HFF-Myc (cell line): ENCODE data around the gene PPIL4.

ENCODE experiments used
- DNase-seq: peaks from one replicate; pipeline ENCODE4 v3.0.0-alpha.2; 2011; ENCODE audit warnings: low read depth; ENCODE audit errors: extremely low read depth
- H3K4me3 ChIP-seq: replicated peaks from 2 replicates; pipeline ENCODE4 v1.5.1; 2011; ENCODE audit warnings: low read depth, mild to moderate bottlenecking, control low read depth, low read length
- TF ChIP-seq, protein P1 (sequence below): IDR thresholded peaks from 2 replicates; pipeline ENCODE4 v1.5.1; 2012; ENCODE audit warnings: mild to moderate bottlenecking, low read depth, low read length, control low read depth; ENCODE audit errors: missing control alignments

The PPIL4 gene

DNA sequence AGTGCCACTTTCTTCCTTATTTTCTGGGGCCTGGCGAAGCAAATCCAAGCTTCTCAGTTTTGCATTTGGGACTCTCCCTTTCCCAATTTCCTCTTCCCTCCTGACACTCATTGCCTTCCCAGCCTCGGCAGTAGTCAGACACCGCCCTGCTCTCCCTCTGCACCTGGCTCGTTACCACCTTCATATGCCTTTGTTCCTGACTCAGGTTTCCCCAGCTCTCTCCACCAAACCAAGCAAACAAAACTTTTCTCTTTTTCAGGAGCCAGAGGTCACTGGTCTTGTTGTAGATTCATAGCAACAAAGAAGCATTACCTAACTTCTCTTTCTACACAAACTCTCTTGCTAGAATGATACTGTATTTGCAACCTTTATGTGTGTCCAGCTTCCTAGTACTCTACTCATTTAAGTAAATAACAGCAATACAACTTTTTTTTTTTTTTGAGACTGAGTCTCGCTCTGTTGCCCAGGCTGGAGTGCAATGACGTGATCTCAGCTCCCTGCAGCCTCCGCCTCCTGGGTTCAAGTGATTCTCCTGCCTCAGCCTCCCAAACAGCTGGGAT lies 52.0 kb downstream of the PPIL4 start:
- no peak overlapping the region for H3K4me3 ChIP-seq
- DNase-seq = no peak
- TF ChIP-seq, protein P1, sequence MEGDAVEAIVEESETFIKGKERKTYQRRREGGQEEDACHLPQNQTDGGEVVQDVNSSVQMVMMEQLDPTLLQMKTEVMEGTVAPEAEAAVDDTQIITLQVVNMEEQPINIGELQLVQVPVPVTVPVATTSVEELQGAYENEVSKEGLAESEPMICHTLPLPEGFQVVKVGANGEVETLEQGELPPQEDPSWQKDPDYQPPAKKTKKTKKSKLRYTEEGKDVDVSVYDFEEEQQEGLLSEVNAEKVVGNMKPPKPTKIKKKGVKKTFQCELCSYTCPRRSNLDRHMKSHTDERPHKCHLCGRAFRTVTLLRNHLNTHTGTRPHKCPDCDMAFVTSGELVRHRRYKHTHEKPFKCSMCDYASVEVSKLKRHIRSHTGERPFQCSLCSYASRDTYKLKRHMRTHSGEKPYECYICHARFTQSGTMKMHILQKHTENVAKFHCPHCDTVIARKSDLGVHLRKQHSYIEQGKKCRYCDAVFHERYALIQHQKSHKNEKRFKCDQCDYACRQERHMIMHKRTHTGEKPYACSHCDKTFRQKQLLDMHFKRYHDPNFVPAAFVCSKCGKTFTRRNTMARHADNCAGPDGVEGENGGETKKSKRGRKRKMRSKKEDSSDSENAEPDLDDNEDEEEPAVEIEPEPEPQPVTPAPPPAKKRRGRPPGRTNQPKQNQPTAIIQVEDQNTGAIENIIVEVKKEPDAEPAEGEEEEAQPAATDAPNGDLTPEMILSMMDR = no peak

- H3K4me3 ChIP-seq = no peak overlapping the region
- TF ChIP-seq, protein P1 = no peak
- no peak for DNase-seq
These were observed 53.0 kb downstream of the PPIL4 start for GRCh38 chr6:149492798-149493343.

DNA sequence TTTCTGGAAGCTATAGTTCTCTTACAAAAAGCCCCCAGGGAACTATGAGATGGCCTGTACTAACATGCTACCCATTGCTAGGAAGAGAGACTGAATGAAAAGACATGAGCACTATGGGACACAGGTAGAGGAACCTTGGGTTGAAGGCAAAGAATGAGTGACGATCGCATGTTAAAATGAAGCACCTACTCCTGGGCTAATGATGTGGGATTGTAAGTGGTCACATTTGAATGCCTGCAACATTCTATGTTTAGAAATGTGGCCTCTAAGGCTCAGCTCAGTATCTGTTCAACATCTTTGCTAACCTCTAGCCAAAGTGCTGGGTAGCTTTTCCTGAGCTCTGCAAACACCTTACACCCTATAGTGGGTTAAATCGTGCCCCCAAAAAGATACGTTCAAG lies 55.9 kb downstream of the PPIL4 start:
- no peak overlapping the region for H3K4me3 ChIP-seq
- DNase-seq = no peak
- TF ChIP-seq, protein P1 = no peak

- TF ChIP-seq, protein P1 = no peak
- H3K4me3 ChIP-seq = no peak overlapping the region
- DNase-seq = no peak
These were observed 57.0 kb downstream of the PPIL4 start for GRCh38 chr6:149488815-149489214.

DNA sequence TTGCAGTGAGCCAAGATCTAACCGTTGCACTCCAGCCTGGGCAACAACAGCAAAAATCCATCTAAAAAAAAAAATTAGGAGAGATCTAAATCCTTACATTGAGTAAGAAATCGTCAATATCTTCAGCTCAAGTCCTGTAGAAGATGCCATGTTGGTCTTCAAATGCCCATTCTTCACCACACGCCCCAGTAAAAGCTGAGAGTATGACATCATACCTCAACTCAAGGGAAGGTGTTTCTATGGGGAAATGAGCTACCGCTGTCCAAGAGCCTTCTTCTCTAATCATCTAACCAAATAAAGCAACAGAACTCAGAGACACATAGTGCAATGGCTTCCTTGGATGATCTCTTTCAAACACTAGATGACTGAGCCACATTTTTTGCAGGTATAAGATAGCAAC lies 58.5 kb downstream of the PPIL4 start:
- no peak overlapping the region for H3K4me3 ChIP-seq
- TF ChIP-seq, protein P1 = no peak
- no peak for DNase-seq

DNA sequence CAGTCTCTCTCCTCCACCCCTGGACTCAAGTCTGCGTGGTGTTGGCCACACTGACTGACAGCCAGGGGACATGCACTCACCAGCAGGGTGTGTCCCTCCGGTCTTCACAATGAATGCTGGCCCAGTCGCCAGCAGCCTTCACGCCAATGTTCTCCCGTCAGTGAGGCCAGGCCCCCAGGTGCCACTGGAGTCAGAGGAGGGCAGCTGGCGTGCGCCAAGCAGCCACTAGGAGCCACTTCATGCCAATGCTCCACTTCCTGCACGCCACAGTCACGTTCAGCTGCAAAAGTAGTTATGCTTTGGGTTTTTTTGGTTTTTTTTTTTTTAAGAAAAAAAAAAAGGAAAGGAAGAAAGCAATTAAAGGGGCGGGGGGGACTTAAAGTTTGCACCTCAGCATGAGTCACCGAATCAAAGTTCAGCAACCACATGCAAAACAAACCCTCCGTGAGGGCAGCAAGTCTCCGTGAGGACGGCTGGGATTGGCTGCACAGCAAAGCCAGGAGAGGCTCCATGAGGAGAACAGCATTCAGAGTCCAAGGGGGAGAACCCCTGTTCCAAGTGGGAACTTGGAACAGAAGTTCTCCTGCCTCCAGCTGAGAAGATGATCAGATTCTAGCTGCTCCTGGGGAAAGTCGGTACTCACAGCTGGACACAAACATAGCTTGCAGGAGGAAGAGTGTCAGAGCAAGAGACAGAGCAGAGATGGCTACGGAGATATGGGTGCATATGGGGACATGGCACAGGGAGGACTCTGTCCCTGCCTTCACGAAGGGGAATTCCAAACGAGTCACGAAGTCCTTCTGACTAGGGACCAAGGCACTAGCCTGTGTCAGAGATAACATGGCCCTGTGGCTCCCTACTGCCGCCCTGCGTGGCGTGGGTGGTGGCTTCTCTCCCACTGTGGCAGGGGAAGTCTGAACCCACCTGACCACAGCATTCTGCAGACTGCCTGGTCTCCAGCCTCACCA lies 60.8 kb downstream of the PPIL4 start, which contains the start of gene ZC3H12D:
Gene ZC3H12D, minus strand, starts transcription at position 282 of the 968 bp plus-strand sequence. CDS start 10,471 bp downstream, outside the sequence.
- TF ChIP-seq, protein P1 = no peak
- peak; percentile 75 for DNase-seq
- H3K4me3 ChIP-seq = no peak within 1 kb of the TSS
